Nephron (organoid): ENCODE data around the gene GALNT13.

ENCODE experiments used
- H3K27ac Mint-ChIP-seq, 3 experiments: 2 replicates each; pipeline ENCODE4 v1.8.0; 2020; ENCODE audit warnings: mixed read lengths in 3 of 3, mild to moderate bottlenecking in 2 of 3, moderate library complexity in 1 of 3
- H3K27me3 Mint-ChIP-seq: 2 replicates; pipeline ENCODE4 v1.8.0; 2021; ENCODE audit warnings: low read depth, mild to moderate bottlenecking, moderate library complexity, mixed read lengths
- H3K36me3 Mint-ChIP-seq: 2 replicates; pipeline ENCODE4 v1.8.0; 2020; ENCODE audit warnings: low read depth, mixed read lengths
- H3K4me1 Mint-ChIP-seq: 2 replicates; pipeline ENCODE4 v1.8.0; 2020; ENCODE audit warnings: mixed read lengths
- H3K4me3 Mint-ChIP-seq, 3 experiments: 2 replicates each; pipeline ENCODE4 v1.8.0; 2020; ENCODE audit warnings: mild to moderate bottlenecking in 3 of 3, mixed read lengths in 3 of 3, moderate library complexity in 2 of 3
- H3K9me3 Mint-ChIP-seq: 2 replicates; pipeline ENCODE4 v1.8.0; 2020; ENCODE audit warnings: mixed read lengths
- TF ChIP-seq, protein P1 (sequence below), 3 experiments: fragments of 200-600 bp; sonication (generic); IDR thresholded peaks; one replicate each; pipeline ENCODE4 v1.5.0; 2021; ENCODE audit warnings: antibody characterized with exemption in 3 of 3; ENCODE audit not compliant: unreplicated experiment in 3 of 3

GALNT13 gene

DNA sequence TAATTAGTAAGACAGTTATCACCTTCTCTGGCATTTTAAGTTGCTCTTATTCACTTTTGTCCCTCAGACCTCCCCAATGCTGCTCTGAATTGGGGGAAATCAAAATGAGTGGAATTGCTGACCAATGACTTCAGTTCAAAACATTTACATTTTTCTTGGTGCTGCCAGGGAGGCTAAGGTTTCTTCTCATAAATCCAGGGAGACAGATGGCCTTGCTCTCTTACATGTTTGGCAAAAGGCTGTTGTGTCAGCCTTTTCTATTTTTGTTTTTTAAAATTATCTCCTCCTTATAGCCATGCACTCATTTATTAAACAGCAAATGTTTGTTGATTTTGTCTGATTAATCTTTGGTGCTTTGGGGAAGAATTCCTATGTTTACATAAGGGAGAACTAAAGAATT is 82.0 kb downstream of the GALNT13 start:
- TF ChIP-seq, protein P1, sequence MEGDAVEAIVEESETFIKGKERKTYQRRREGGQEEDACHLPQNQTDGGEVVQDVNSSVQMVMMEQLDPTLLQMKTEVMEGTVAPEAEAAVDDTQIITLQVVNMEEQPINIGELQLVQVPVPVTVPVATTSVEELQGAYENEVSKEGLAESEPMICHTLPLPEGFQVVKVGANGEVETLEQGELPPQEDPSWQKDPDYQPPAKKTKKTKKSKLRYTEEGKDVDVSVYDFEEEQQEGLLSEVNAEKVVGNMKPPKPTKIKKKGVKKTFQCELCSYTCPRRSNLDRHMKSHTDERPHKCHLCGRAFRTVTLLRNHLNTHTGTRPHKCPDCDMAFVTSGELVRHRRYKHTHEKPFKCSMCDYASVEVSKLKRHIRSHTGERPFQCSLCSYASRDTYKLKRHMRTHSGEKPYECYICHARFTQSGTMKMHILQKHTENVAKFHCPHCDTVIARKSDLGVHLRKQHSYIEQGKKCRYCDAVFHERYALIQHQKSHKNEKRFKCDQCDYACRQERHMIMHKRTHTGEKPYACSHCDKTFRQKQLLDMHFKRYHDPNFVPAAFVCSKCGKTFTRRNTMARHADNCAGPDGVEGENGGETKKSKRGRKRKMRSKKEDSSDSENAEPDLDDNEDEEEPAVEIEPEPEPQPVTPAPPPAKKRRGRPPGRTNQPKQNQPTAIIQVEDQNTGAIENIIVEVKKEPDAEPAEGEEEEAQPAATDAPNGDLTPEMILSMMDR (IDR thresholded peaks at IDR 0.05; ENCODE audit: unreplicated experiment in 3 of 3), result no peak
- Mint-ChIP-seq H3K4me3 (no peak overlapping the region), H3K36me3 (no peaks in the 10 kb centered on the region), H3K27ac (peak overlapping the region in 1 of 3 experiments; percentile 70), H3K27me3 (no peaks in the 10 kb centered on the region), H3K4me1 (no peaks in the 10 kb centered on the region), H3K9me3 (peaks cover 3% of the 10 kb centered on the region)

DNA sequence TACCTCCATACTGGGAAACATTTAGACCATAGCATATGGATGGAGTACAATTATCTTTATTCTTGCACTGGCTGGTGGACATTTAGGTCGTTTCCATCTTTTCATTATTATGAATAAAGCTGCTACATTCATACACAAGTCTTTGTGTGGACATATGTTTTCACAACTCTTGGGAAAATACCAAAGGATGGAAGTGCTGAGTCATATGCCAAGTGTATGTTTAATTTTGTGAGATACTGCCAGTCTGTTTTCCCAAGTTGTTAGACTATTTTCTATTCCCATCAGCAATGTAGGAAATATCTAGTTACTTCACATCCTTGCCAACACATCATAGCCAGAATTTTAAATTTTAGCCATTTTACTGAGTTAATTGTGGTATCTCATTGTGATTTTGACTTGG is 91.5 kb downstream of the GALNT13 start:
- peaks cover 4% of the 10 kb centered on the region for H3K27me3 Mint-ChIP-seq

DNA sequence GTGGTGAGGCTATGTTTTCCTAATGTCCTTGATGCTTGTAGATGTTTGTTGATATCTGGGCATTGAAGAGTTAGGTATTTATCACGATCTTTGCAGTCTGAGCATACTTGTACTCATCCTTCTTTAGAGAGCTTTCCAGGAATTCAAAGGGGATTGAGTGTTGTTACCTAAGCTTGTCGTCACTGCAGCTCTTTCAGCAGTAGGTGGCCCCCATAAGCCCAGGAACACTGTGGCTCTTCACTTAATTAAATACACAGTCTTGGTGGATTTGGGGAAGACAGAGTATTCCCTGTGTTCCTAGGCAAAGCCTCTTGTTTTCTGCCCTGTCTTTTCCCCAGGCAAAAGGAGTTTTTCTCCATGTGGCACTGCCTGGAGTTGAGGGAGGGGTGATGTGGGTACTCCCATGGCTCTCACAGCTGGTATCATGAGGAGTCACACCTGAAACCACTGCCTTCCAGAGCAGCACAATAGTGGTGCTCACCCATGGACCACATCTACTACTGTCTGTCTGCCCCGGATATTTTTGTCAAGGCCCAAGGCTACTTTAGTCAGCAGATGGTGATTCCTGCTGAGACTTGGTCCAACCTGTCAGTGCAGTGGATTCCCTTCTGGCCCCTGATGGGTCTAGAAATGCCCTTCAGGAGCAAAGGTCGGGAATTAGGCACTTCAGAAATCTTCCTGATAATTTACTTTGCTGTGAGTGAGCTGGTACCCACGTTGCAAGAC is 95.7 kb downstream of the GALNT13 start:
- no peak overlapping the region for H3K4me3 Mint-ChIP-seq
- H3K36me3 Mint-ChIP-seq, result no peaks in the 10 kb centered on the region
- no peaks in the 10 kb centered on the region for H3K9me3 Mint-ChIP-seq
- H3K27ac Mint-ChIP-seq, result no peak overlapping the region
- H3K4me1 Mint-ChIP-seq, result no peaks in the 10 kb centered on the region
- H3K27me3 Mint-ChIP-seq, result no peaks in the 10 kb centered on the region
- TF ChIP-seq, protein P1 (IDR thresholded peaks at IDR 0.05; ENCODE audit: unreplicated experiment in 3 of 3), result no peak

More for the DNA sequence above, 91.5 kb downstream of the GALNT13 start:
- H3K9me3 Mint-ChIP-seq, result no peaks in the 10 kb centered on the region
- TF ChIP-seq, protein P1 (IDR thresholded peaks at IDR 0.05; ENCODE audit: unreplicated experiment in 3 of 3), result no peak
- H3K4me3 Mint-ChIP-seq, result no peak overlapping the region
- H3K27ac Mint-ChIP-seq, result no peak overlapping the region
- H3K4me1 Mint-ChIP-seq, result no peaks in the 10 kb centered on the region
- H3K36me3 Mint-ChIP-seq, result no peaks in the 10 kb centered on the region

DNA sequence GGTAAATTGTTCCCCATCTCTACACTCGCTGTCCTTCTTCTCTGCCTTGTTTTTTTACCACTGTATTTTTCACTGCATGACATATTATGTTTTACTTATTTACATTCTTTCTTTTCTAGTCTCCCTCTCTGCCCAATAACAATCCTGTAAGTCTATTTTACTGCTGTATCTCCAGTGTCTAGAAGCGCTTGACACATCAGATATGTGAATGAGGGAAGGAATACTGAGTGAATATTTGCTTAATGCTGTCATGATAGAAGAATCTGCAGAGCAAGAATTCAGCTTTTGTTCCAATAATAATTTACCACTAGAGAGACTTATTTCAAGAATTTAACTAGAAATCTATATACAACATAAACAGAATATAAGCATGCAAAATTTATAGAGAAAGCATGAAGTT is 99.5 kb downstream of the GALNT13 start:
- TF ChIP-seq, protein P1 (IDR thresholded peaks at IDR 0.05; ENCODE audit: unreplicated experiment in 3 of 3), result no peak
- Mint-ChIP-seq H3K27me3 (no peaks in the 10 kb centered on the region), H3K36me3 (no peaks in the 10 kb centered on the region), H3K27ac (no peak overlapping the region), H3K9me3 (no peaks in the 10 kb centered on the region), H3K4me3 (no peak overlapping the region), H3K4me1 (no peaks in the 10 kb centered on the region)

DNA sequence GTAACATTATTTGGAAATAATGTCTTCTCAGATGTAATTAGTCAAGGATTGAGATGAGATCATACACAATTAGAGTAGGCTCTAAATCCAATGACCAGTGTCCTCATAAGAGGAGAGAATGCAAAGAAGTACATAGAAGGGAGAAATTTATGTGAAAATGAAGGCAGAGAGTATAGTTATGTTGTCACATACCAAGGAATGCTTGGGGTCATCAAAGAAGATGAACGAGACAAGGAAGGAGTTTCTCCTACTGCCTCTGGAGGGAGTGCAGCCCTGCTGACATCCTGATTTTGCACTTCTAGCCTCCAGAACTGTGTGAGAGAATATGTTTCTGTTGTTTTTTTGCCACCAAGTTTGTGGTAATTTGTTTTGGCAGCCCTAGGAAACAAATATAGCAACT is 100.1 kb downstream of the GALNT13 start:
- Mint-ChIP-seq H3K4me3 (no peak overlapping the region), H3K36me3 (no peaks in the 10 kb centered on the region), H3K27me3 (no peaks in the 10 kb centered on the region), H3K9me3 (no peaks in the 10 kb centered on the region), H3K4me1 (no peaks in the 10 kb centered on the region), H3K27ac (no peak overlapping the region)
- TF ChIP-seq, protein P1 (IDR thresholded peaks at IDR 0.05; ENCODE audit: unreplicated experiment in 3 of 3), result no peak

DNA sequence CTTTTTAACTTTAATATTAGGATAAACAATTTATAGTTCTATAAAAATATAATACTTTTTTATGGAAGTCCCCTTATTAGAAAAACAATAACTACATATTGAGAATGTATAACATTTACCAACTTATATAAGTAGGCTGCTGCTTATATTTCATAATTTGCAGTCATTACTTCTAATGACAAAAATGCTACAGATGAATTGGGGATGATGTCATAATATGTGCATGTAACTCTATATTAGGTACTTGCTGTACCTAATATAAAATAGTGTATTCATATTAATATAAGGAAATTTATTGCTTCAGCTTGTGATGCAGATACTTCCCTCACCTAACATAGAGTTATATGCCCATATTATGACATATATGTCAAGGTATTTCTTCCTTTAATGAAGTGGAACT is 100.7 kb downstream of the GALNT13 start:
- Mint-ChIP-seq H3K27ac (no peak overlapping the region), H3K27me3 (no peaks in the 10 kb centered on the region), H3K4me1 (no peaks in the 10 kb centered on the region), H3K4me3 (no peak overlapping the region), H3K36me3 (no peaks in the 10 kb centered on the region), H3K9me3 (no peaks in the 10 kb centered on the region)
- TF ChIP-seq, protein P1 (IDR thresholded peaks at IDR 0.05; ENCODE audit: unreplicated experiment in 3 of 3), result no peak
